ENCODE data around the gene ANK3. TPM values are rescaled to one million over a fixed set of nuclear protein-coding genes. Genes with fewer than 3 reads are reported as not detected.
"Not testable (repeated sequence)": the region's sequence is repeated elsewhere in the genome, so short reads cannot be mapped to it uniquely, and the experiment has no call there.

Gene ANK3
- total RNA-seq, 2 donors from 2014 or later, result 58.5 to 71.2 TPM

GRCh38 chr10:60298408-60299389, 91.0 kb downstream of the ANK3 start:
- no peak overlapping the region for H3K4me3 Mint-ChIP-seq
- peaks cover 6% of the 10 kb centered on the region for H3K4me1 Mint-ChIP-seq

GRCh38 chr10:60296073-60296472, 93.6 kb downstream of the ANK3 start:
- peaks cover 3% of the 10 kb centered on the region for H3K36me3 Mint-ChIP-seq (ENCODE audit: low read depth)
- peaks cover 12% of the 10 kb centered on the region for H3K4me1 Mint-ChIP-seq
- H3K27me3 Mint-ChIP-seq, result no peaks in the 10 kb centered on the region
- ATAC-seq (no peak), DNase-seq (no peak)
- no peak overlapping the region for H3K4me3 Mint-ChIP-seq
- H3K9me3 ChIP-seq (ENCODE audit: control insufficient read depth, low read length, poor library complexity, severe bottlenecking), result no peaks in the 10 kb centered on the region
- H3K27ac Mint-ChIP-seq, result no peak overlapping the region

More at GRCh38 chr10:60298408-60299389, 91.0 kb downstream of the ANK3 start:
- no peaks in the 10 kb centered on the region for H3K27me3 Mint-ChIP-seq
- no peaks in the 10 kb centered on the region for H3K9me3 ChIP-seq (ENCODE audit: control insufficient read depth, low read length, poor library complexity, severe bottlenecking)
- DNase-seq (no peak), ATAC-seq (no peak)
- no peaks in the 10 kb centered on the region for H3K36me3 Mint-ChIP-seq (ENCODE audit: low read depth)
- H3K27ac Mint-ChIP-seq, result no peak overlapping the region

GRCh38 chr10:60295028-60295937, 94.4 kb downstream of the ANK3 start:
- peaks cover 3% of the 10 kb centered on the region for H3K36me3 Mint-ChIP-seq (ENCODE audit: low read depth)
- H3K4me1 Mint-ChIP-seq, result peaks cover 9% of the 10 kb centered on the region
- H3K9me3 ChIP-seq (ENCODE audit: control insufficient read depth, low read length, poor library complexity, severe bottlenecking), result no peaks in the 10 kb centered on the region
- ATAC-seq (no peak), DNase-seq (no peak)
- no peak overlapping the region for H3K27ac Mint-ChIP-seq
- no peaks in the 10 kb centered on the region for H3K27me3 Mint-ChIP-seq
- H3K4me3 Mint-ChIP-seq, result no peak overlapping the region

GRCh38 chr10:60293581-60294175, 96.0 kb downstream of the ANK3 start:
- no peaks in the 10 kb centered on the region for H3K27me3 Mint-ChIP-seq
- DNase-seq (no peak), ATAC-seq (no peak)
- H3K4me1 Mint-ChIP-seq, result peaks cover 9% of the 10 kb centered on the region
- no peaks in the 10 kb centered on the region for H3K9me3 ChIP-seq (ENCODE audit: control insufficient read depth, low read length, poor library complexity, severe bottlenecking)
- H3K36me3 Mint-ChIP-seq (ENCODE audit: low read depth), result peaks cover 3% of the 10 kb centered on the region
- H3K27ac Mint-ChIP-seq, result no peak overlapping the region
- H3K4me3 Mint-ChIP-seq, result no peak overlapping the region

- H3K9me3 ChIP-seq (ENCODE audit: control insufficient read depth, low read length, poor library complexity, severe bottlenecking), result no peaks in the 10 kb centered on the region
- Mint-ChIP-seq H3K4me3 (no peak overlapping the region), H3K36me3 (ENCODE audit: low read depth) (peaks cover 3% of the 10 kb centered on the region), H3K27me3 (no peaks in the 10 kb centered on the region), H3K27ac (no peak overlapping the region), H3K4me1 (peaks cover 13% of the 10 kb centered on the region)
- ATAC-seq (no peak), DNase-seq (no peak)
Observed at GRCh38 chr10:60292998-60293397, 96.7 kb downstream of the ANK3 start.

- not testable (repeated sequence) for DNase-seq; H3K27ac Mint-ChIP-seq; ATAC-seq; H3K9me3 ChIP-seq (ENCODE audit: control insufficient read depth, low read length, poor library complexity, severe bottlenecking); H3K36me3 Mint-ChIP-seq (ENCODE audit: low read depth); H3K4me3 Mint-ChIP-seq; H3K27me3 Mint-ChIP-seq
- peaks cover 15% of the 10 kb centered on the region for H3K4me1 Mint-ChIP-seq
Observed at GRCh38 chr10:60292536-60292935, 97.1 kb downstream of the ANK3 start.

- no peak overlapping the region for H3K4me3 Mint-ChIP-seq
- DNase-seq, result no peak
- ATAC-seq, result no peak
- H3K27me3 Mint-ChIP-seq, result no peaks in the 10 kb centered on the region
- H3K27ac Mint-ChIP-seq, result no peak overlapping the region
- H3K9me3 ChIP-seq (ENCODE audit: control insufficient read depth, low read length, poor library complexity, severe bottlenecking), result no peaks in the 10 kb centered on the region
- H3K4me1 Mint-ChIP-seq, result peaks cover 15% of the 10 kb centered on the region
- peaks cover 3% of the 10 kb centered on the region for H3K36me3 Mint-ChIP-seq (ENCODE audit: low read depth)
Observed at GRCh38 chr10:60291344-60291930, 98.2 kb downstream of the ANK3 start.

GRCh38 chr10:60290558-60290957, 99.1 kb downstream of the ANK3 start:
- H3K27ac Mint-ChIP-seq, result no peak overlapping the region
- no peak overlapping the region for H3K4me3 Mint-ChIP-seq
- no peaks in the 10 kb centered on the region for H3K27me3 Mint-ChIP-seq
- H3K9me3 ChIP-seq (ENCODE audit: control insufficient read depth, low read length, poor library complexity, severe bottlenecking), result no peaks in the 10 kb centered on the region
- DNase-seq, result no peak
- peaks cover 4% of the 10 kb centered on the region for H3K36me3 Mint-ChIP-seq (ENCODE audit: low read depth)
- H3K4me1 Mint-ChIP-seq, result peaks cover 15% of the 10 kb centered on the region
- ATAC-seq, result no peak

- peaks cover 17% of the 10 kb centered on the region for H3K4me1 Mint-ChIP-seq
- H3K9me3 ChIP-seq (ENCODE audit: control insufficient read depth, low read length, poor library complexity, severe bottlenecking), result no peaks in the 10 kb centered on the region
- no peaks in the 10 kb centered on the region for H3K27me3 Mint-ChIP-seq
- ATAC-seq (no peak), DNase-seq (no peak)
- no peak overlapping the region for H3K4me3 Mint-ChIP-seq
- H3K36me3 Mint-ChIP-seq (ENCODE audit: low read depth), result peaks cover 6% of the 10 kb centered on the region
- H3K27ac Mint-ChIP-seq, result no peak overlapping the region
Observed at GRCh38 chr10:60289800-60290199, 99.9 kb downstream of the ANK3 start.

GRCh38 chr10:60288256-60288655, 101.4 kb downstream of the ANK3 start:
- DNase-seq (no peak), ATAC-seq (no peak)
- Mint-ChIP-seq H3K4me3 (no peak overlapping the region), H3K27me3 (no peaks in the 10 kb centered on the region), H3K27ac (no peak overlapping the region), H3K4me1 (peaks cover 19% of the 10 kb centered on the region), H3K36me3 (ENCODE audit: low read depth) (peaks cover 6% of the 10 kb centered on the region)
- no peaks in the 10 kb centered on the region for H3K9me3 ChIP-seq (ENCODE audit: control insufficient read depth, low read length, poor library complexity, severe bottlenecking)

GRCh38 chr10:60286559-60286958, 103.1 kb downstream of the ANK3 start:
- no peaks in the 10 kb centered on the region for H3K9me3 ChIP-seq (ENCODE audit: control insufficient read depth, low read length, poor library complexity, severe bottlenecking)
- Mint-ChIP-seq H3K4me3 (no peak overlapping the region), H3K4me1 (peaks cover 17% of the 10 kb centered on the region), H3K27me3 (no peaks in the 10 kb centered on the region), H3K27ac (no peak overlapping the region), H3K36me3 (ENCODE audit: low read depth) (peaks cover 3% of the 10 kb centered on the region)
- no peak for ATAC-seq
- DNase-seq, result no peak

GRCh38 chr10:60283397-60283796, 106.3 kb downstream of the ANK3 start:
- H3K9me3 ChIP-seq (ENCODE audit: control insufficient read depth, low read length, poor library complexity, severe bottlenecking), result no peaks in the 10 kb centered on the region
- DNase-seq, result no peak
- Mint-ChIP-seq H3K27me3 (no peaks in the 10 kb centered on the region), H3K4me1 (peaks cover 15% of the 10 kb centered on the region), H3K27ac (no peak overlapping the region), H3K4me3 (no peak overlapping the region), H3K36me3 (ENCODE audit: low read depth) (peaks cover 3% of the 10 kb centered on the region)
- ATAC-seq, result no peak

Data from T-helper 17 cell (primary cell).